ENCODE measurements around the gene CST5. TPM values are rescaled to one million over a fixed set of nuclear protein-coding genes. Genes with fewer than 3 reads are reported as not detected.
"Not testable (repeated sequence)": the region's sequence is repeated elsewhere in the genome, so short reads cannot be mapped to it uniquely, and the experiment has no call there.

The CST5 gene
- total RNA-seq, 4 donors from 2014 or later, result not detected

DNA sequence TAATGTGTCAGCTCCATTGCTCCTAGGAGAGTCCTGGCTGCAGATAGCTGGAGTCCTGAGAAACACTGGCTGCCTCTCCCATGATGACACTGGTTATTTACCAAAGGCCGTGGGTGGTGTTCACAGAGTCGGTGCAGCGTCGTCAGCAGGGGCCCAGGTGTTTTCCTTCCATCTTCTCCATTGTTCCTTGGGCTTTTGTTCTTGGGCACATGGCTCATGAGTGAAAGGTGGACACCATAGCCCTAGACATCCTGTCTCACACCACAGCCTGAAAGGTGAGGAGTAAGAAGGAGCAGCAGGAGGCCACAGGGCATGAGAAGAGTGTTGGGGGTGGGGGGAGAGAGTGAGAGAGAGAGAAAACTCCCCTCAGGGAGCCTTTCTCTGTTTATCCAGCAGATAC lies 9.1 kb downstream of the CST5 start:
- H3K27me3 ChIP-seq, result no peaks in the 10 kb centered on the region
- no peaks in the 10 kb centered on the region for H3K4me1 ChIP-seq
- H3K27ac ChIP-seq, result no peak overlapping the region
- H3K9me3 ChIP-seq, result no peaks in the 10 kb centered on the region
- DNase-seq, result no peak
- H3K4me3 ChIP-seq, result no peak overlapping the region
- TF ChIP-seq POLR2A (IDR thresholded peaks at IDR 0.05), result no peak
- TF ChIP-seq, protein P1, sequence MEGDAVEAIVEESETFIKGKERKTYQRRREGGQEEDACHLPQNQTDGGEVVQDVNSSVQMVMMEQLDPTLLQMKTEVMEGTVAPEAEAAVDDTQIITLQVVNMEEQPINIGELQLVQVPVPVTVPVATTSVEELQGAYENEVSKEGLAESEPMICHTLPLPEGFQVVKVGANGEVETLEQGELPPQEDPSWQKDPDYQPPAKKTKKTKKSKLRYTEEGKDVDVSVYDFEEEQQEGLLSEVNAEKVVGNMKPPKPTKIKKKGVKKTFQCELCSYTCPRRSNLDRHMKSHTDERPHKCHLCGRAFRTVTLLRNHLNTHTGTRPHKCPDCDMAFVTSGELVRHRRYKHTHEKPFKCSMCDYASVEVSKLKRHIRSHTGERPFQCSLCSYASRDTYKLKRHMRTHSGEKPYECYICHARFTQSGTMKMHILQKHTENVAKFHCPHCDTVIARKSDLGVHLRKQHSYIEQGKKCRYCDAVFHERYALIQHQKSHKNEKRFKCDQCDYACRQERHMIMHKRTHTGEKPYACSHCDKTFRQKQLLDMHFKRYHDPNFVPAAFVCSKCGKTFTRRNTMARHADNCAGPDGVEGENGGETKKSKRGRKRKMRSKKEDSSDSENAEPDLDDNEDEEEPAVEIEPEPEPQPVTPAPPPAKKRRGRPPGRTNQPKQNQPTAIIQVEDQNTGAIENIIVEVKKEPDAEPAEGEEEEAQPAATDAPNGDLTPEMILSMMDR (IDR thresholded peaks at IDR 0.05), result no peak
- no peaks in the 10 kb centered on the region for H3K36me3 ChIP-seq

DNA sequence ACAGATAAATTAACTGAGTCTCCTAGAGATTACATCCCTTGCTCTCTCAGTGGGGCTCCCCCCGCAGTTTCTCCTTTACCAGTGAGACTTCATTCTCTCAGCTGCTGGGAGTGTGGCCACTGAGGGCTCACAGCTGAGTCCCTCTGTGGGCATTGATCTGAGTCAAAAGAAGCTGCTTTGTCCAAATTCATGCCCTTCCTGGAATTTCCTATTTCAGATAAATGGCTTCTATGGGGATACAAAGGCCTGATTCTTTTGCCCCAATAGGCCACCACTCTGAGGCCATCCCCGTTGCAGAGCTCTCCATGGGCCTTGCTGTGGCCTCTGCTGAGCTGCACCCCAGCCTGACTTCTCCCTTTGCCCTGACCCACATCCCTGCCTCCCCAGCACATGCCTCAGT lies 10.0 kb downstream of the CST5 start:
- H3K4me3 ChIP-seq, result no peak overlapping the region
- TF ChIP-seq, protein P1 (IDR thresholded peaks at IDR 0.05), result no peak
- TF ChIP-seq POLR2A (IDR thresholded peaks at IDR 0.05), result no peak
- no peaks in the 10 kb centered on the region for H3K9me3 ChIP-seq
- H3K4me1 ChIP-seq, result no peaks in the 10 kb centered on the region
- H3K27me3 ChIP-seq, result no peaks in the 10 kb centered on the region
- no peak for DNase-seq
- H3K36me3 ChIP-seq, result no peaks in the 10 kb centered on the region
- no peak overlapping the region for H3K27ac ChIP-seq

DNA sequence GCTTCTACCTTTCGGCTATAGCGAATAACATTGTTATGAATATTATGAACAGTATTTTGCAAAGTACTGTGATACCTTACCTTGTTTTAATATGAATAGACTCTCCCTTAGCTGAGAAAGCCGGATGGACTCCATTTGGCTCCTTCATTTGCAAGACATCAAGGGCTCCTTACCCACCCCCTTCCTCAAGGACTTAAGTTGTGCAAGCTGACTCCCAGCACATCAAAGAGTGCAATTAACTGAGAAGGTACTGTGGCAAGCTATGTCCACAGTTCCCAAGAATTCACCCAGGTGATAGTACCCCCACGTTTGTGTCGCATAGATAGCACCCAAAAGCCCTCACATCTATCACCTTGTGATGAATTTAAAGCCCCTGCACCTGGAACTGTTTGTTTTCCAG lies 11.2 kb downstream of the CST5 start:
- DNase-seq, result no peak
- no peak for TF ChIP-seq POLR2A (IDR thresholded peaks at IDR 0.05)
- Histone ChIP-seq H3K4me1 (no peaks in the 10 kb centered on the region), H3K4me3 (no peak overlapping the region), H3K9me3 (no peaks in the 10 kb centered on the region), H3K27me3 (no peaks in the 10 kb centered on the region), H3K27ac (no peak overlapping the region), H3K36me3 (no peaks in the 10 kb centered on the region)

DNA sequence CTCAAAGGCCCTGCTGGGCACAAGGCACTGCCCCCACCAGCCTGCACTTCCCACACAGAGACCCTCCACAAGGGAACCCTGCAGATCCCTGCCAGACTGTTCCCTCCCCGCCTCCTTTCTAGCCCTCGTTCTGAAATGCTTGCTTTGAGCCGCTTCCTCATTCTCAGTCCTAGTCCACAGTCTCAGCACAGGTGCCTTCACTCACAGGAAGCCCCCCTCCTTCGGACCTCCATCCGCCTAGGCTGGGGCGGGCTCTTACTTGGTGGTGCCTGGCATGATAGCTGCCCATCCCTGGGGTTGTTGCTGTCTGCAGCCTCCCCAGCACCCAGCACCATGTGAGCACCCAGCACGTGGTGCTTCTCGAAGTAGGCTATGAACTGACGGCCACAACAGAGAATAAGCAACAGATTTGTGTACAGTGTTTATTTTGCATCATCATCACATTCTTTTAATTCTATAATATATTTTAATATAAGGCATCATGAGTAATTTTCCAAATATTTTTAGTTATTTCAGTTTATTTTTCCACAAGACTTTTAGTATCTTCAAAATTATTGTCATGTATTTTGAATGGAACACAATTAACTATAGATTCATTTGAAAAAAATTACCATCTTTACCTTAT lies 12.3 kb downstream of the CST5 start:
- Histone ChIP-seq H3K9me3 (no peaks in the 10 kb centered on the region), H3K4me1 (no peaks in the 10 kb centered on the region), H3K36me3 (no peaks in the 10 kb centered on the region), H3K4me3 (no peak overlapping the region), H3K27ac (no peak overlapping the region), H3K27me3 (no peaks in the 10 kb centered on the region)
- no peak for TF ChIP-seq POLR2A (IDR thresholded peaks at IDR 0.05)
- no peak for DNase-seq

DNA sequence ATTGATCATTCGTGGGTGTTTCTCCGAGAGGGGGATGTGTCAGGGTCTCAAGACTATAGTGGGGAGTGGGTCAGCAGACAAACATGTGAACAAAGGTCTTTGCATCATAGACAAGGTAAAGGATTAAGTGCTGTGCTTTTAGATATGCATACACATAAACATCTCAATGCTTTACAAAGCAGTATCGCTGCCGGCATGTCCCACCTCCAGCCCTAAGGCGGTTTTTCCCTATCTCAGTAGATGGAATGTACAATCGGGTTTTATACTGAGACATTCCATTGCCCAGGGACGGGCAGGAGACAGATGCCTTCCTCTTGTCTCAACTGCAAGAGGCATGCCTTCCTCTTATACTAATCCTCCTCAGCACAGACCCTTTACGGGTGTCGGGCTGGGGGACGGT lies 18.8 kb downstream of the CST5 start:
- H3K4me3 ChIP-seq, H3K4me1 ChIP-seq, H3K27me3 ChIP-seq, H3K27ac ChIP-seq, H3K9me3 ChIP-seq, DNase-seq, H3K36me3 ChIP-seq: not testable (repeated sequence)

DNA sequence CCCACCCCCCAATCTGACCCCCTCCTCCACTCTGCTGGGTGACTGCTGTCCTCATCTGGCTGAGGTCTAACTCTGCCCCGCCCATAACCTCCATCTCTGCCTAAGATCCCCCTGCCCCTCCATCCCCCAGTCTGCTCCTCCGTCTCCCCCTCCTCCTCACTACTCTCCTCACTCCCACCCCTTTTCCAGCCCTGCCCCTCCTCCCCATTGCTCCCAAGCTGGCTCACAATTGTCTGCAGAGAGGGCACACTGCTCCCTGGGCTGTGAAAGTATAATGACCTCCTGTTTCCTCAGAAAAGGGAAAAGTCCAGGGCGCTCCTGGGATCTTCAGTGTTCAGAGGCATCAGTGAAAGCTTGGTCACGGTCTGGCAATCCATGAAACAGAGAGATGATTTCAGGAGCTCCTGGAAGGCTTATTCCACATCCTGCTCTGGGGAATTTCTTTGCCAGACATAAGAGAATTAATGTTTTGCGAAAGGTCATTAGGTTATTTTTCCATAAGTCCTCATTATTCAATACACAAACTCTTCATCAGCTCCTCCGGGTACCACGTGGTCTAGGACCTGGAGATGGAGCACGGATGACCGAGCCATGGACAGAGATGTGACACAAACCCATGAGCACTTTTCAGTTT lies 21.5 kb downstream of the CST5 start:
- Histone ChIP-seq H3K27me3 (no peaks in the 10 kb centered on the region), H3K4me3 (no peak overlapping the region), H3K27ac (no peak overlapping the region), H3K9me3 (no peaks in the 10 kb centered on the region), H3K36me3 (no peaks in the 10 kb centered on the region), H3K4me1 (no peaks in the 10 kb centered on the region)
- DNase-seq, result no peak
- TF ChIP-seq, protein P1 (IDR thresholded peaks at IDR 0.05), result no peak
- TF ChIP-seq POLR2A (IDR thresholded peaks at IDR 0.05), result no peak

DNA sequence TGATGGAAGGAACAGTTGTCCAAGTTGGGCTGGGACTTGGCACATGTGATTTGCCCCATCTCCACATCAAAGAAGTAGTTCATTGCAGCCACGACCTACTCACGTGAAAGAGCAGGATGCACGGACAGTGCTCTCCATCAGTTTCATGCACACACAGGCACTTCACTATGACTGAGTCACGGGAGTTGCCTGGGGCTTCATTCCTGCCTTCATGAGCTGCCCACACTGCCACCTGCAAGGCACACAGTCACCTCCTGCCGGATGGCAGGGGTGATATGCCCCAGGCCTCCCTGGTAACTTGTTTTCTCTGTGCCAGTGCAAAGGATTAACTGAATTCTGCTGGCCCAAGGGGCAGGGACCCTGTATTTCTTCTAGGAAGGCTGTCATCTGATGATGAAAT lies 22.8 kb downstream of the CST5 start:
- no peak overlapping the region for H3K4me3 ChIP-seq
- H3K27me3 ChIP-seq, result no peaks in the 10 kb centered on the region
- H3K27ac ChIP-seq, result no peak overlapping the region
- no peaks in the 10 kb centered on the region for H3K4me1 ChIP-seq
- DNase-seq, result no peak
- no peak for TF ChIP-seq POLR2A (IDR thresholded peaks at IDR 0.05)
- TF ChIP-seq, protein P1 (IDR thresholded peaks at IDR 0.05), result no peak
- H3K36me3 ChIP-seq, result no peaks in the 10 kb centered on the region
- no peaks in the 10 kb centered on the region for H3K9me3 ChIP-seq

Measured in Peyer's patch (tissue), 4 donors.